Measurements from ENCODE around the gene KRT5.

Gene KRT5

DNA sequence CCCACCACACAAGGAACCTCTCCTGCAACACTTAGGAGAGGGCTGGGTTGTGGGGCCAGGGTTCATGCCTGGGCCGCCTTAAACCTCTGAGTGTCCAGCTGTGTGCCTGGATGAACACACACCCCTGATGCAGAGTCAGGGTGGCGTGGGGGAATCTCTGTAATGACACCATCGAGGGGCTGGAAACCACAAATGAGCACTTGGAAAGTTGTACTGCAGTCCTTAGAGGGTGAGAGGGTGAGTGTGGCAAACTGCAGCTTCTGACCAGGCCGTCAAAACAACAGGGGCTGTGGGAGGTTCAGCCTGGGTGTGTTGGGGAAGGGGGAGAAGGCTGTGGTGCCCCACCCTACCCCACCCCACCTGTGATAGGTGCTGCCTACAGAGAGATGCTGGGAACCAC, 12.4 kb upstream of the KRT5 start:
- Histone ChIP-seq H3K4me2 (ENCODE audit: low read depth, low read length, poor library complexity, severe bottlenecking) (no peak overlapping the region), H3K36me3 (ENCODE audit: insufficient read depth, low read length) (no peaks in the 10 kb centered on the region)

DNA sequence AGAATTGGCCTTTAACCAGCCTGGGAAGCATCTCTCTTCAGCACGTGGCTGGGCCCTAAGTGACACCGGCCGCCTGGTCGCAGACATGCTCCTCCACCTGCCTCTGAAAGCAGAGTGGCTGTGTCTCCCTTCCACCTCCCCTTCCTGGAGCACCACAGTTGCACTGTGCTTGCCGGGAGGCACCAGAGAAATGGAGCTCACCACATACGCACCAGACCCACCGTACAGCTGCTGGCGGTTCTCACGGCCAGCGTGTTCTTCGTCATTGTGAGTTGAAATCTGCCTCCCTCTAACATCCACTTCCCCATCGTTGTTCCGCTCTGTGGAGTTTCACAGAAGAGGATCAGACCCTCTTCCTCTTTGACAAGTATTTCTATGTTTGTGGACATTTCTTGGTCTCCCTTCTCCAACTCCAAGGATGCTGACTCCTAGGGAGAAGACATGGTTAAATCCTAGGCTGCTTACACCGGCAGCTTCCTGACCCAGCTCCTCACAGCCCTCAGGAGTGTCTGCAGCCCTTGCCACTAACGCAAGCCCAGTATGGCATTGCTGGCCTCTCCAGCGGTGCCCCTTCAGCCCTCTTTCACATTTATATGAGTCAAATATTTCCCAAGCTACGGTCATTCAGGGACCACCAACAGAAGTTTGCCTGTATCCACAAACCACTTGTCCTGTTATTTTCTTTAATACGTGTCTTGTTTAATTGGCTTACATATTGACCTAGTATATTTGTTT, 11.5 kb upstream of the KRT5 start:
- no peaks in the 10 kb centered on the region for H3F3A ChIP-seq (ENCODE audit: low read depth)
- H3K4me2 ChIP-seq (ENCODE audit: low read depth, low read length, poor library complexity, severe bottlenecking) = no peak overlapping the region
- TF ChIP-seq CTCF (conservative IDR thresholded peaks at IDR 0.05; ENCODE audit: low read length) (no peak), EZH2phosphoT487 (IDR thresholded peaks at IDR 0.05; ENCODE audit: borderline replicate concordance) (no peak)
- H3K9me2 ChIP-seq (replicated peaks; ENCODE audit: low read depth, low read length) = no peaks in the 10 kb centered on the region
- no peaks in the 10 kb centered on the region for H3K9me3 ChIP-seq (ENCODE audit: insufficient read depth, low read depth, low read length)
- H3K9ac ChIP-seq (ENCODE audit: low read depth, low read length, poor library complexity, severe bottlenecking) = no peak overlapping the region
- no peak overlapping the region for H2AFZ ChIP-seq (ENCODE audit: low read length)
- no peak overlapping the region for H3K4me3 ChIP-seq (ENCODE audit: low read length, poor library complexity, severe bottlenecking)
- H3K79me2 ChIP-seq (ENCODE audit: insufficient read depth, low read length) = no peaks in the 10 kb centered on the region
- H3K36me3 ChIP-seq (ENCODE audit: insufficient read depth, low read length) = no peaks in the 10 kb centered on the region
- H3K4me1 ChIP-seq (ENCODE audit: insufficient read depth, low read length, poor library complexity, severe bottlenecking) = peaks cover 4% of the 10 kb centered on the region
- no peaks in the 10 kb centered on the region for H4K20me1 ChIP-seq (ENCODE audit: insufficient read depth, low read length, poor library complexity, severe bottlenecking)
- no peaks in the 10 kb centered on the region for H3K27me3 ChIP-seq (ENCODE audit: insufficient read depth, low read length, poor library complexity, severe bottlenecking)

More for the DNA sequence above, 12.4 kb upstream of the KRT5 start:
- Histone ChIP-seq H3K79me2 (ENCODE audit: insufficient read depth, low read length) (no peaks in the 10 kb centered on the region), H3K4me3 (ENCODE audit: low read length, poor library complexity, severe bottlenecking) (no peak overlapping the region), H3K9ac (ENCODE audit: low read depth, low read length, poor library complexity, severe bottlenecking) (no peak overlapping the region), H3K27me3 (ENCODE audit: insufficient read depth, low read length, poor library complexity, severe bottlenecking) (no peaks in the 10 kb centered on the region), H3F3A (ENCODE audit: low read depth) (no peaks in the 10 kb centered on the region), H2AFZ (ENCODE audit: low read length) (no peak overlapping the region), H3K9me3 (ENCODE audit: insufficient read depth, low read depth, low read length) (no peaks in the 10 kb centered on the region), H4K20me1 (ENCODE audit: insufficient read depth, low read length, poor library complexity, severe bottlenecking) (no peaks in the 10 kb centered on the region), H3K9me2 (replicated peaks; ENCODE audit: low read depth, low read length) (no peaks in the 10 kb centered on the region), H3K4me1 (ENCODE audit: insufficient read depth, low read length, poor library complexity, severe bottlenecking) (no peaks in the 10 kb centered on the region)
- TF ChIP-seq CTCF (conservative IDR thresholded peaks at IDR 0.05; ENCODE audit: low read length) (no peak), EZH2phosphoT487 (IDR thresholded peaks at IDR 0.05; ENCODE audit: borderline replicate concordance) (no peak)

DNA sequence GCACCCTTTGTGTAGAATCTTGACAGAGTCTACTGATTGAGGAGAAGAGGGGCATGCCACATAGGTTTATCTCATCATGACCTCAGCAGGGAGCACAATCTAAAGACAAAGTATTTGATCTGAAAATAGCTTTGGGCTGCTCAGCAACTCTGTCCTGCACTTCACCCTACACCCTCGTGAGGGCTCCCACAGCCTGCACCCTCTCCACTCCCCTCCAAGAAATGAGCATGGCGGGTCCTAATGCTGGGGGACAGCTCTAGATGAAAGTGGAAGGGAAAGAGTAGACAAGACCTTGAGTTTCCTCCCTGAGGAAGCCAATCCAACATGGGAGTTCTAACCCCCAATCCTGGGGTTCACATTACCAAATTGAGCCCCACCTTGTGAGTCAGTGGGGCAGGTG, 10.7 kb upstream of the KRT5 start:
- Histone ChIP-seq H3F3A (ENCODE audit: low read depth) (no peaks in the 10 kb centered on the region), H3K4me1 (ENCODE audit: insufficient read depth, low read length, poor library complexity, severe bottlenecking) (peaks cover 7% of the 10 kb centered on the region), H3K9me2 (replicated peaks; ENCODE audit: low read depth, low read length) (no peaks in the 10 kb centered on the region), H2AFZ (ENCODE audit: low read length) (no peak overlapping the region), H3K36me3 (ENCODE audit: insufficient read depth, low read length) (no peaks in the 10 kb centered on the region), H3K27me3 (ENCODE audit: insufficient read depth, low read length, poor library complexity, severe bottlenecking) (no peaks in the 10 kb centered on the region), H3K9me3 (ENCODE audit: insufficient read depth, low read depth, low read length) (no peaks in the 10 kb centered on the region), H3K9ac (ENCODE audit: low read depth, low read length, poor library complexity, severe bottlenecking) (no peak overlapping the region), H3K4me3 (ENCODE audit: low read length, poor library complexity, severe bottlenecking) (no peak overlapping the region), H4K20me1 (ENCODE audit: insufficient read depth, low read length, poor library complexity, severe bottlenecking) (no peaks in the 10 kb centered on the region), H3K4me2 (ENCODE audit: low read depth, low read length, poor library complexity, severe bottlenecking) (no peak overlapping the region), H3K79me2 (ENCODE audit: insufficient read depth, low read length) (no peaks in the 10 kb centered on the region)
- TF ChIP-seq CTCF (conservative IDR thresholded peaks at IDR 0.05; ENCODE audit: low read length) (no peak), EZH2phosphoT487 (IDR thresholded peaks at IDR 0.05; ENCODE audit: borderline replicate concordance) (no peak)

Data from Loucy (cell line).